Fibroblast of villous mesenchyme (primary cell): ENCODE results near the gene GRHL1. TPM values are rescaled to one million over a fixed set of nuclear protein-coding genes. Genes with fewer than 3 reads are reported as not detected.
A peak's percentile ranks its signal among the peaks of the same experiment; 100 is the strongest.

ENCODE experiments used
- DNase-seq: peaks from one replicate; pipeline ENCODE4 v3.0.0-alpha.2; 2010; ENCODE audit warnings: low read depth
- H3K4me3 ChIP-seq: 2 replicates; pipeline ENCODE4 v1.5.1; 2011; ENCODE audit warnings: low read depth, mild to moderate bottlenecking, low read length
- CTCF ChIP-seq: IDR thresholded peaks from 2 replicates; pipeline ENCODE4 v1.5.1; 2012; ENCODE audit warnings: low read depth, mild to moderate bottlenecking, low read length; ENCODE audit not compliant: insufficient read depth
- total RNA-seq: library from RNA; depleted of rRNA; stranded (reverse); fragments of >200 nt; gene quantifications from 2 replicates; pipeline ENCODE4 v1.2.3, GENCODE V29; 2012

GRHL1 gene
- total RNA-seq, 1 donor, result 1.7 TPM

- no peak overlapping the region for H3K4me3 ChIP-seq
- TF ChIP-seq CTCF, result no peak
- DNase-seq, result no peak
Observed at GRCh38 chr2:9939587-9940485, 11.7 kb upstream of the GRHL1 start.

GRCh38 chr2:9941196-9941995 lies 10.1 kb upstream of the GRHL1 start:
- no peak overlapping the region for H3K4me3 ChIP-seq
- peak; percentile 24 for DNase-seq
- no peak for TF ChIP-seq CTCF

- no peak for DNase-seq
- no peak overlapping the region for H3K4me3 ChIP-seq
- TF ChIP-seq CTCF, result no peak
Observed at GRCh38 chr2:9941996-9942390, 9.5 kb upstream of the GRHL1 start.

GRCh38 chr2:9944330-9944758 lies 7.1 kb upstream of the GRHL1 start:
- H3K4me3 ChIP-seq, result no peak overlapping the region
- TF ChIP-seq CTCF, result no peak
- DNase-seq, result no peak

GRCh38 chr2:9945596-9945995 lies 5.9 kb upstream of the GRHL1 start:
- DNase-seq, result no peak
- no peak for TF ChIP-seq CTCF
- H3K4me3 ChIP-seq, result no peak overlapping the region

- no peak for DNase-seq
- no peak overlapping the region for H3K4me3 ChIP-seq
- TF ChIP-seq CTCF, result no peak
Observed at GRCh38 chr2:9946076-9946475, 5.4 kb upstream of the GRHL1 start.
